ENCODE measurements around the gene CLINT1. TPM values are rescaled to one million over a fixed set of nuclear protein-coding genes. Genes with fewer than 3 reads are reported as not detected.

Gene CLINT1
- total and polyA plus RNA-seq, 2 of the 4 experiments (the other 2 are of a cell fraction): 144 to 146 TPM

- Histone ChIP-seq H3K4ac (ENCODE audit: low read depth, low read length) (no peak overlapping the region), H4K20me1 (ENCODE audit: insufficient read depth, low read length) (no peaks in the 10 kb centered on the region), H4K5ac (ENCODE audit: low read depth, low read length) (no peak overlapping the region), H2AK9ac (replicated peaks; ENCODE audit: low read depth, low read length, poor library complexity) (no peak overlapping the region), H3K79me1 (ENCODE audit: low read depth in 1 of 2, low read length in 2 of 2) (no peaks in the 10 kb centered on the region), H2BK120ac (ENCODE audit: low read depth, low read length) (0 out of 2 replicates have a peak overlapping the region, but pooled peaks have one; percentile 44), H3K27me3 (ENCODE audit: control insufficient read depth, insufficient read depth, low read length) (no peaks in the 10 kb centered on the region), H3K27ac (ENCODE audit: insufficient read depth, low read length) (no peak overlapping the region), H4K8ac (ENCODE audit: low read depth in 2 of 2, low read length in 2 of 2) (no peak overlapping the region), H3K9me1 (ENCODE audit: insufficient read depth, low read length) (no peaks in the 10 kb centered on the region; the same call in 1 of the 2 replicates), H3K4me2 (ENCODE audit: low read depth, low read length) (no peak overlapping the region), H3K4me1 (ENCODE audit: control insufficient read depth, insufficient read depth, low read length) (peaks cover 8% of the 10 kb centered on the region), H3K56ac (ENCODE audit: extremely low read depth, insufficient read depth, low read length) (no peak overlapping the region), H3K9me3 (ENCODE audit: control insufficient read depth, insufficient read depth, low read length) (no peaks in the 10 kb centered on the region), H2AFZ (replicated peaks; ENCODE audit: low read length, poor library complexity) (no peak overlapping the region), H2BK20ac (ENCODE audit: low read depth, low read length) (no peak overlapping the region), H3K14ac (replicated peaks; ENCODE audit: low read depth, low read length) (no peak overlapping the region), H3K23ac (ENCODE audit: low read depth, low read length) (no peak overlapping the region), H3K9ac (ENCODE audit: low read depth, low read length) (no peak overlapping the region), H2AK5ac (ENCODE audit: low read depth, low read length) (no peak overlapping the region), H2BK5ac (ENCODE audit: low read depth, low read length, poor library complexity, severe bottlenecking) (no peak overlapping the region), H2BK15ac (ENCODE audit: low read depth, low read length) (no peak overlapping the region), H3K4me3 (ENCODE audit: insufficient read depth, low read depth, low read length) (no peak overlapping the region), H3K18ac (ENCODE audit: low read depth, low read length) (peak overlapping the region; percentile 33; the same call in 1 of the 2 replicates), H3K36me3 (ENCODE audit: control insufficient read depth, insufficient read depth, low read length) (no peaks in the 10 kb centered on the region), H4K91ac (ENCODE audit: insufficient read depth, low read depth, low read length) (no peak overlapping the region)
- intact Hi-C loops (cut with micrococcal nuclease): no loop called here
- TF ChIP-seq POLR2A (IDR thresholded peaks at IDR 0.05; ENCODE audit: low read depth, low read length) (no peak), CEBPB (IDR thresholded peaks at IDR 0.05; ENCODE audit: low read depth, low read length) (peak; percentile 81)
- TF ChIP-seq, protein P1, sequence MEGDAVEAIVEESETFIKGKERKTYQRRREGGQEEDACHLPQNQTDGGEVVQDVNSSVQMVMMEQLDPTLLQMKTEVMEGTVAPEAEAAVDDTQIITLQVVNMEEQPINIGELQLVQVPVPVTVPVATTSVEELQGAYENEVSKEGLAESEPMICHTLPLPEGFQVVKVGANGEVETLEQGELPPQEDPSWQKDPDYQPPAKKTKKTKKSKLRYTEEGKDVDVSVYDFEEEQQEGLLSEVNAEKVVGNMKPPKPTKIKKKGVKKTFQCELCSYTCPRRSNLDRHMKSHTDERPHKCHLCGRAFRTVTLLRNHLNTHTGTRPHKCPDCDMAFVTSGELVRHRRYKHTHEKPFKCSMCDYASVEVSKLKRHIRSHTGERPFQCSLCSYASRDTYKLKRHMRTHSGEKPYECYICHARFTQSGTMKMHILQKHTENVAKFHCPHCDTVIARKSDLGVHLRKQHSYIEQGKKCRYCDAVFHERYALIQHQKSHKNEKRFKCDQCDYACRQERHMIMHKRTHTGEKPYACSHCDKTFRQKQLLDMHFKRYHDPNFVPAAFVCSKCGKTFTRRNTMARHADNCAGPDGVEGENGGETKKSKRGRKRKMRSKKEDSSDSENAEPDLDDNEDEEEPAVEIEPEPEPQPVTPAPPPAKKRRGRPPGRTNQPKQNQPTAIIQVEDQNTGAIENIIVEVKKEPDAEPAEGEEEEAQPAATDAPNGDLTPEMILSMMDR (conservative IDR thresholded peaks at IDR 0.05; ENCODE audit: low read depth, low read length): 0 out of 2 replicates have a peak, but pooled peaks have one; percentile 15
- in situ Hi-C loops (cut with MboI; ENCODE audit: low sequenced_read_pairs): no loop called here
- ATAC-seq (ENCODE audit: low read depth) (peak; percentile 8; the same call in 1 of the 2 replicates), DNase-seq (peak; percentile 54)
- CTCF ChIA-PET: no interaction called here
- POLR2A ChIA-PET (ENCODE audit: unreplicated experiment): no interaction called here
- dilution Hi-C loops (cut with HindIII; ENCODE audit: low sequenced_read_pairs, unreplicated experiment): no loop called here
- BruUV-seq (replicated peaks): no TSS peak
- 71% methylated on average over 2 of the region's 7 CpGs; no CpG with 5 or more reads in 1 of the 2 experiments for WGBS, 2 experiments (ENCODE audit: extremely low coverage in 2 of 2, insufficient read length in 1 of 2)
Observed at GRCh38 chr5:157870837-157871834, 12.2 kb upstream of the CLINT1 start.

Data from IMR-90 (cell line).